Esophagus muscularis mucosa (tissue), 3 donors: ENCODE measurements around the gene GPC5.

ENCODE experiments used
- POLR2A ChIP-seq: fragments of 450-650 bp; IDR thresholded peaks from one replicate; pipeline ENCODE4 v1.6.1; 2017; ENCODE audit warnings: antibody characterized with exemption, moderate library complexity, mild to moderate bottlenecking, low read depth
- POLR2AphosphoS5 ChIP-seq, 2 donors: sonication (generic); formaldehyde crosslinking; IDR thresholded peaks; one replicate each; pipeline ENCODE4 v1.6.1; 2017; ENCODE audit warnings: antibody characterized with exemption in 2 of 2
- TF ChIP-seq, protein P1 (sequence below), 3 experiments: fragments of 200-600 bp in 2 of 3; fragments of 450-650 bp in 1 of 3; sonication (generic) in 2 of 3; IDR thresholded peaks; one replicate each; pipeline ENCODE4 v1.5.1; 2017 to 2019; ENCODE audit warnings: antibody characterized with exemption in 3 of 3, mild to moderate bottlenecking in 2 of 3, moderate library complexity in 1 of 3

DNA sequence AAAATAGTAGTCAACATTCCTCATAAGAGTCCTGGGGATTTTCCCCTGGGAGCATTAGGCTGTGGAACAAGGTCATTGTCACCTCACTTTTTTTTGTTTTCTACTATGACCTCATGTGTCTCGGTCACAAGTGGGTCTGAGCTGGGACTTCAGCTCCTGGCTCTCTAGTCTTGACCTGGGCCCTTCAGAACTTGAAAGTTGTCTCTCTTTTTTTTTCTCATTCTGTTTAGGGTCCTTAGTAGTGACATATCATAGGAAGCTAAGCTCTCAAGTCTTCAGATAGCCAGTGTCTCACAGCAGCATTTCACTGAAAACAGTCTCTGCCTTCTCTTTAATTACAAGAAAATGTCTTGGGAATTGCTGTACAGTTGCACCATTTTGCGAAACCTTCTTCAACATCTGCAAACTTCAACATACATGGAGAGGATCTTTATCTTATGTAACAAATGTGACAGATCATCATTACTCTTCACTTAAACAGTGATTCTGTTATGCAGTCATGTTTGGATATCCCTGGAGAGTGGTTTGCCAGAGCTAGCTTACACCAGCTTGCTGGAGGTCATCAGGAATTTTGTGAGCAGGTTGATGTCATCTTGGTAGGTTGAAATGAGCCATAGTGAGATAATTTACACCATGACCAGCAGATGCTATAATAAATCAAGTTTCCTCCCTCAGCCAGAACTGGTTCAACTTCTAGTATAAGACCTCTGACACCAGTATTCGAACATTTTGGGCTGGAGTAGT is 131.5 kb downstream of the GPC5 start:
- TF ChIP-seq, protein P1, sequence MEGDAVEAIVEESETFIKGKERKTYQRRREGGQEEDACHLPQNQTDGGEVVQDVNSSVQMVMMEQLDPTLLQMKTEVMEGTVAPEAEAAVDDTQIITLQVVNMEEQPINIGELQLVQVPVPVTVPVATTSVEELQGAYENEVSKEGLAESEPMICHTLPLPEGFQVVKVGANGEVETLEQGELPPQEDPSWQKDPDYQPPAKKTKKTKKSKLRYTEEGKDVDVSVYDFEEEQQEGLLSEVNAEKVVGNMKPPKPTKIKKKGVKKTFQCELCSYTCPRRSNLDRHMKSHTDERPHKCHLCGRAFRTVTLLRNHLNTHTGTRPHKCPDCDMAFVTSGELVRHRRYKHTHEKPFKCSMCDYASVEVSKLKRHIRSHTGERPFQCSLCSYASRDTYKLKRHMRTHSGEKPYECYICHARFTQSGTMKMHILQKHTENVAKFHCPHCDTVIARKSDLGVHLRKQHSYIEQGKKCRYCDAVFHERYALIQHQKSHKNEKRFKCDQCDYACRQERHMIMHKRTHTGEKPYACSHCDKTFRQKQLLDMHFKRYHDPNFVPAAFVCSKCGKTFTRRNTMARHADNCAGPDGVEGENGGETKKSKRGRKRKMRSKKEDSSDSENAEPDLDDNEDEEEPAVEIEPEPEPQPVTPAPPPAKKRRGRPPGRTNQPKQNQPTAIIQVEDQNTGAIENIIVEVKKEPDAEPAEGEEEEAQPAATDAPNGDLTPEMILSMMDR (IDR thresholded peaks at IDR 0.05), result no peak
- no peak for TF ChIP-seq POLR2A
- TF ChIP-seq POLR2AphosphoS5 (IDR thresholded peaks at IDR 0.05), result no peak
